ENCODE measurements around the gene FAF2.

GRCh38 chr5:176529116-176529740 is 81.0 kb downstream of the FAF2 start:
- TF ChIP-seq POLR2AphosphoS5 (IDR thresholded peaks at IDR 0.05; ENCODE audit: low read depth) = no peak
- no peak for TF ChIP-seq CTCF (IDR thresholded peaks at IDR 0.05; ENCODE audit: insufficient read depth, low read length)
- TF ChIP-seq GABPA (IDR thresholded peaks at IDR 0.05; ENCODE audit: low read depth) = no peak

Measured in HL-60 (cell line).